ENCODE measurements around the gene IFT80.
"Not testable (repeated sequence)": the region's sequence is repeated elsewhere in the genome, so short reads cannot be mapped to it uniquely, and the experiment has no call there.

Gene IFT80

DNA sequence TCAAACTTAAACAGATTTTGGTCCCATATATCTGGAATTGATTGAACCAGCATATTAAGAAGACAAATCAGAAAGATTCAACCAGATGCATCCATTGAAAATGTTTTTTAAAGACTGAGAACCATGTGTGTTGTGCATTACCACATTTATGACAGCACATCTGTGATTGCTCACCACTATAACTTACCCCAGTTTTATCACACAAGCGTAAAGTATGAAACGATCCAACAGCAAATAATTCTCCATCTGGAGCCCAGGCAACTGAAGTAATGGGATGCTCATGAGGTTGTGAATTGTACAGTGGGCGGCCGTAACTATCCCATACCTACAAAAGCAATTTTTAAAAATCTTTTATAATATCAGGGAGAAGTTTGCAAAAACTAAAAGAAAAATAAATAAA, 43.2 kb downstream of the IFT80 start:
- DNase-seq: no peak

GRCh38 chr3:160346511-160346910, 52.5 kb downstream of the IFT80 start:
- DNase-seq: no peak

- DNase-seq: no peak
Observed at GRCh38 chr3:160343132-160343531, 55.9 kb downstream of the IFT80 start.

- no peak for DNase-seq
Observed at GRCh38 chr3:160340351-160340750, 58.7 kb downstream of the IFT80 start.

DNA sequence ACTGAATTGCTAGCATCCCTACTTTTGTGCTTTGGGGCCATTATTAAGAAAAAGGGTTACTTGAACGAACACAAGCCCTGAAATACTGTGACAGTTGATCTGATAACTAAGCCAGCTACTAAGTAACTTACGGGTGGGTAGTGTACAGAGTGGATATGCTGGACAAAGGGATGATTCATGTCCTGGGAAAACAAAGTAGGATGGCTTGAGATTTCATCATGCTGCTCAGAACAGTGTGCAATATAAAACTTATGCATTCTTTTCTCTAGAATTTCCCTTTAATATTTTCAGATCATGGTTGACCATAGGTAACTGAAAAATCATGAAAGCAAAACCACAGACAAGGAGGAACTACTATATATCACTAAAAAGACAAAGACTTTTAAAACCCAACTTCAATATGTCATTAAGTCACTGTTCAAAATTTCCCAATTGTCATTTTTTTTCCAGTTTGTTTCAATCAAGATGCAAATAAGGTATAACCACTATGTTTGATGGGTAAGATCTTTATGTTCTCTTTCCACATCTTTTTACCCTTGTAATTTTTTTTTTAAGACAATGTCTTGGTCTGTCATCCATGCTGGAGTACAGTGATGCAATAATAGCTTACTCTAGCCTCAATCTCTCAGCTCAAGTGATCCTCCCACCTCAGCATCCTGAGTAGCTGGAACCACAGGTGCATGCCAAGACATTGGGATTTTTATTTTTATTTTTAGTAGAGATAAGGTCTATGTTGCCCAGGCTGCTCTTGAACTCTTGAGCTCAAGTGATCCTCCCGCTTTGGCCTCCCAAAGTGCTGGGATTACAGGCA, 67.7 kb downstream of the IFT80 start:
- DNase-seq: no peak

DNA sequence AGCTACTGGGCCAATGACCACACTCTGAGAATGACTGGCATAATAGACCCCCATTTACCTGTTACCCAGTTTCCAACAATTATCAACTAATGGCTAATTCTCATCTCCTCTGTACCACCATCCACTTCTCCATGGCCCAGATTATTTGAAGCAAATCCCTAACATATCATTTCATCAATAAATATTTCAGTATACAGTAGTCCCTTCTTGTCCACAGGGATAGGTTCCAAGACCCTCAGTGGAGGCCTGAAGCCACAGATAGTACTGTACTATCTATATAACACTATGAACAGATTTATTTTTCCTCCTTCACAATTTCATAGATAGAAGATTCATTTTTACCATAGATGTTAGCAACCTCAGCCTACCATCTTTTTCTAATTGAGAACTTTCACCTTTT, 68.3 kb downstream of the IFT80 start:
- DNase-seq: no peak

- no peak for DNase-seq
Observed at GRCh38 chr3:160330109-160330508, 68.9 kb downstream of the IFT80 start.

GRCh38 chr3:160326286-160326685, 72.7 kb downstream of the IFT80 start:
- DNase-seq: not testable (repeated sequence)

GRCh38 chr3:160321821-160322220, 77.2 kb downstream of the IFT80 start:
- DNase-seq: not testable (repeated sequence)

- DNase-seq: no peak
Observed at GRCh38 chr3:160319322-160319721, 79.7 kb downstream of the IFT80 start.

DNA sequence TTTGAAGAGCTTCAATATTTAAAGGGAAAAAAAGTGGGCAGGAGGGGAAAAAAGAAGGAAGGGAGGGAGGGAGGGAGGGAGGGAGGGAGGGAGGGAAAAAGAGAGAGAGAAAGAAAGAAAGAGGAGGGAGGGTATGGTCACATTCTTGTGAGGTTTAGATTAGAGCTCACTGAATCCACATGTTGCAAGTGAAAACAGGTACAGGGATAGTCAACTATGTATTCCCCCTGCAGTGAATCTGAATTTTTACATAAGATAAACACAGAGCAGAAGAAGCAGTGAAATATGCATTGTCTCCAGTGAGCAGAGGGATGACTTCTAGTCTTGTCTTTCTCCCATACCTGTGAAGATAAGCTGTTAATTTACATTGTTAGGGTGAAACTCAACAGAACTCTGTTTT, 84.0 kb downstream of the IFT80 start:
- DNase-seq: no peak

DNA sequence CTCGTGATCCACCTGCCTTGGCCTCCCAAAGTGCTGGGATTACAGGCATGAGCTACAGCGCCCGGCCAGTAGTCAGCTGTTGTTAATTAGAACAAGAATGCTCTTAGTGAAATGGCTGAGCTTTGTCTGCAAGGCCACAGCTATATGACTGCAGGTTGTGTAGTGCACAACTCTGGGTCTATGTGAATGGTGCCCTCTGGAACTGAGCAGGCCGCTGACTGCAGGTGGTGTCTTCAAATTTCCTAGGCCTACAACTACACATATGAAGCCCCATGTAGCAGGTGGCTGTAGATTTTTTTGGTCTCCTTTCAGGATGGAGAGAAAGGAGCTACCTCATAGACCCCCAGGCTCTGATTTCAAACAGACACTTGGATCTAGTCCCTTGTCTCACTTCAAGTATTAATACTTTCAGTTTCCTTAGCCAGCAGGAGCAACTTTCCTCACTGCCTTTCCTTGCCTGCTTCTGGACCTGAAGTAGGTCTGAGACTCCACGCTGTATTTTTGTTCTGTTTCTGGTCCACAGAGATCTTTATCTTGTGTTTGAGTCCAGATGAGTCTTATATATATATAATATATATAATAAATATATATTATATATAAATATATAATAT, 86.9 kb downstream of the IFT80 start:
- DNase-seq: no peak

DNA sequence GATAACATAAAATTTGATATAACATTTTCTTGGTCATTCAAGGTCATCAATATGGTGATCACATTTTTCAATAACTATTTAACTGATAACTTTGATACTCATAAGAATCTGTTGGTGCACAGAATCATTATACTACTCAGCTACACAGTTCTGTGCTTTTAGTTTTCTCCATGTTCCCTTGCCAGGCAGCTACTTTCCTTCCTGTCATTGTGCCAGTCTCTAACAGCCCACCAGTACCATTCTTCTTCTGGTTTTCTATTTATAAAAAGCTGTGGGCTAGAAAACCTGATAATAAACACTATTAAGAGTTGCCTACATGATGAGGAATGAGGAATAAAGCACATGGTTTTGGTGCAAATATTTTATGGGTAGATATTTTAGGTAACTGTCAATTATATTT, 96.2 kb downstream of the IFT80 start:
- no peak for DNase-seq

DNA sequence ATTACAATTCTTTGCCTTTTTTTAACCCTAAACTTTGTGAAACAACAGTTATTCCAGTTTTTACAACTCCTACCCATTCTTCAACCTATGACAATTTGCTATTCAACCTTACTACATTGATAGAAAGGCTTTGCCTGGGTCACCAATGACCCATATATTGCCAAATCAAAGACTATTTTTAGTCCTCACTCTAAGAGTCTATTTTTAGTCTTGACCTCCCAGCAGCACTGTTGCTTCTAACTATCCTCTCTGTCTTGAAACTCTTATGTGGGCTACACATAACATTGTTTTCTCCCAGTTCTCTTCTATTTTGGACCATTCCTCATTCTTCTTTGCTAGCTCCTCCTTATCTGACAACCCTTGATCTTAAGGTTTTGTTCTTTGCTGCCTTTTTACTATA, 102.4 kb downstream of the IFT80 start:
- DNase-seq: no peak

- no peak for DNase-seq
Observed at GRCh38 chr3:160291909-160292299, 107.1 kb downstream of the IFT80 start.

- no peak for DNase-seq
Observed at GRCh38 chr3:160291290-160291908, 107.6 kb downstream of the IFT80 start.

- DNase-seq: no peak
Observed at GRCh38 chr3:160287666-160288065, 111.4 kb downstream of the IFT80 start.

DNA sequence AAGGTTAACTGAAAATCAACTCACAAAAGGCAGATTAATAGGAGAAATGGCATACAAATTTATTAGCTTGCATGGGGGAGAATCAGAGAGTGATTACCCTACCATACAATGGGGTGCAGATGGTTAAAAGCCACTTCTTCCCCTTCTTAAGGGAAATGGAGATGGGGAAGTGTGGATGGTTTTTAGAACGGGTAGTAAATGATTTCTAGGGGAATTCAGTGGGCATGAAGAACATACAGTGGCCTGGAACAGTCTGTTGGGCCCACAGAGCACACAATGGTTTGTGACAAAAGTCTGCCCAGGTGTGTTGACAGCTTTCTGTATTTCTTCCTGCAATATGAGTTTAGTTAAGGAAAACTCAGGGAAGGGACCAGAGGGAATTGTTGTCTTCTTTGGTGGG, 112.8 kb downstream of the IFT80 start:
- no peak for DNase-seq

- DNase-seq: no peak
Observed at GRCh38 chr3:160280836-160281235, 118.2 kb downstream of the IFT80 start.

GRCh38 chr3:160279657-160280056, 119.4 kb downstream of the IFT80 start:
- DNase-seq: no peak

DNA sequence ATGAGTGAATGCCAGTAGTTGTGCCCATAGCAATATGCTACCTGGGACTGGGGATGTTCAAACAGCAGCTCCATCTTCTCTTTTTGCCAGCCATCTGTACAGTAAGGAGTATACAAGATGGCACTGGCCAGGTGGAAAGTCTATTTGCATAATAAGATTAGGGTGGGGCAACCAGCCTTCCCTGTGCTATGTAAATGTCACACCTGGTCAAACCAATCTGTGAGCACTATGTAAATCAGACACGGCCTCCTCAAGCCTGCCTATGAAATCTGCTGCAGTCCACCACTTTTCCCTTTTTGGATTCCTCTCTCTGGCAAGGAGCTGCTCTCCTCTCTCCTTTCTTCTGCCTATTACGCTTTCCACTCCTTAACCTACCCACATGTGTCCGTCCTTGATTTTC, 120.8 kb downstream of the IFT80 start:
- no peak for DNase-seq

- DNase-seq: no peak
Observed at GRCh38 chr3:160265088-160265487, 133.9 kb downstream of the IFT80 start.

- DNase-seq: no peak
Observed at GRCh38 chr3:160260587-160261270, 138.3 kb downstream of the IFT80 start.

GRCh38 chr3:160259589-160259988, 139.4 kb downstream of the IFT80 start:
- DNase-seq: no peak

All from stimulated activated CD8-positive, alpha-beta memory T cell treated with anti-CD3 and anti-CD28 coated beads, Interleukin-4, amount 100 ng/mL, for 48 hours (primary cell).